Astrocyte (in vitro differentiated cells and primary cell): Measurements from ENCODE around the gene MTERF2. TPM values are rescaled to one million over a fixed set of nuclear protein-coding genes. Genes with fewer than 3 reads are reported as not detected.

ENCODE experiments used
- DNase-seq: peaks from one replicate; pipeline ENCODE4 v3.0.0-alpha.2; 2010; ENCODE audit warnings: low read depth
- FAIRE-seq: peaks from 2 replicates; lab custom pipeline; 2011; peaks lifted over from hg19 to GRCh38; lab: Jason Lieb, UNC
- H2AFZ ChIP-seq: 2 replicates; pipeline ENCODE4 v1.6.0; 2012; ENCODE audit warnings: low read depth, low read length, inconsistent platforms
- H3K27ac ChIP-seq: 2 replicates; pipeline ENCODE4 v1.5.1; 2011; ENCODE audit warnings: low read depth, low read length, inconsistent platforms
- H3K27me3 ChIP-seq: 2 replicates; pipeline ENCODE4 v1.6.0; 2011; ENCODE audit warnings: low read length, inconsistent platforms; ENCODE audit not compliant: insufficient read depth
- H3K36me3 ChIP-seq: 2 replicates; pipeline ENCODE4 v1.5.1; 2011; ENCODE audit warnings: low read length, inconsistent platforms; ENCODE audit not compliant: insufficient read depth
- H3K4me1 ChIP-seq: 2 replicates; pipeline ENCODE4 v1.5.1; 2011; ENCODE audit warnings: low read length, inconsistent platforms; ENCODE audit not compliant: insufficient read depth
- H3K4me2 ChIP-seq: 2 replicates; pipeline ENCODE4 v1.6.0; 2012; ENCODE audit warnings: low read length, inconsistent platforms
- H3K4me3 ChIP-seq: 2 replicates; pipeline ENCODE4 v1.5.1; 2011; ENCODE audit warnings: low read depth, mild to moderate bottlenecking, low read length, inconsistent platforms; ENCODE audit not compliant: insufficient read depth
- H3K79me2 ChIP-seq: 2 replicates; pipeline ENCODE4 v1.6.0; 2012; ENCODE audit warnings: mild to moderate bottlenecking, low read length, inconsistent platforms; ENCODE audit not compliant: insufficient read depth
- H3K9ac ChIP-seq: 2 replicates; pipeline ENCODE4 v1.6.0; 2012; ENCODE audit warnings: mild to moderate bottlenecking, low read length, inconsistent platforms
- H3K9me3 ChIP-seq: 2 replicates; pipeline ENCODE4 v1.5.1; 2012; ENCODE audit warnings: low read depth, mild to moderate bottlenecking, low read length, inconsistent platforms; ENCODE audit not compliant: insufficient read depth
- H4K20me1 ChIP-seq: 2 replicates; pipeline ENCODE4 v1.6.0; 2012; ENCODE audit warnings: low read length, inconsistent platforms; ENCODE audit not compliant: insufficient read depth
- H3K27ac Mint-ChIP-seq: one replicate; pipeline ENCODE4 v1.8.0; 2021; ENCODE audit warnings: mild to moderate bottlenecking, mixed read lengths; ENCODE audit not compliant: unreplicated experiment
- H3K27me3 Mint-ChIP-seq: one replicate; pipeline ENCODE4 v1.8.0; 2021; ENCODE audit warnings: low read depth, mixed read lengths; ENCODE audit not compliant: unreplicated experiment
- H3K36me3 Mint-ChIP-seq: one replicate; pipeline ENCODE4 v1.8.0; 2021; ENCODE audit warnings: low read depth, mixed read lengths; ENCODE audit not compliant: unreplicated experiment
- H3K4me1 Mint-ChIP-seq: one replicate; pipeline ENCODE4 v1.8.0; 2021; ENCODE audit warnings: low read depth, mixed read lengths; ENCODE audit not compliant: unreplicated experiment
- H3K4me3 Mint-ChIP-seq: one replicate; pipeline ENCODE4 v1.8.0; 2021; ENCODE audit warnings: mild to moderate bottlenecking, moderate library complexity, mixed read lengths; ENCODE audit not compliant: unreplicated experiment
- H3K9me3 Mint-ChIP-seq: one replicate; pipeline ENCODE4 v1.8.0; 2021; ENCODE audit warnings: mild to moderate bottlenecking, mixed read lengths; ENCODE audit not compliant: unreplicated experiment
- CTCF ChIP-seq: IDR thresholded peaks from 2 replicates; pipeline ENCODE4 v1.5.1; 2011; ENCODE audit warnings: low read depth, mild to moderate bottlenecking, inconsistent platforms, low read length, moderate library complexity; ENCODE audit not compliant: insufficient read depth
- EZH2 ChIP-seq: IDR thresholded peaks from 2 replicates; pipeline ENCODE4 v1.6.1; 2012; ENCODE audit warnings: mild to moderate bottlenecking, low read length, inconsistent platforms; ENCODE audit not compliant: insufficient read depth
- total RNA-seq: library from RNA; stranded (reverse); gene quantifications from 2 replicates; pipeline ENCODE4 v1.2.1, GENCODE V29; 2021

MTERF2 gene
- total RNA-seq, 1 donor from 2014 or later, result 5.1 TPM

GRCh38 chr12:107014055-107014454 lies 27.1 kb upstream of the MTERF2 start:
- H4K20me1 ChIP-seq, result no peaks in the 10 kb centered on the region
- H3K27me3 ChIP-seq, result no peaks in the 10 kb centered on the region
- Mint-ChIP-seq H3K27ac (no peak overlapping the region), H3K4me3 (no peak overlapping the region), H3K9me3 (no peaks in the 10 kb centered on the region), H3K36me3 (peaks cover 8% of the 10 kb centered on the region), H3K4me1 (no peaks in the 10 kb centered on the region), H3K27me3 (no peaks in the 10 kb centered on the region)
- no peak overlapping the region for H2AFZ ChIP-seq
- H3K9ac ChIP-seq, result no peak overlapping the region
- H3K27ac ChIP-seq, result no peak overlapping the region
- TF ChIP-seq CTCF, result no peak
- TF ChIP-seq EZH2, result no peak
- FAIRE-seq, result no peak
- H3K79me2 ChIP-seq, result no peaks in the 10 kb centered on the region
- no peaks in the 10 kb centered on the region for H3K9me3 ChIP-seq
- H3K36me3 ChIP-seq, result no peaks in the 10 kb centered on the region
- no peak for DNase-seq
- H3K4me2 ChIP-seq, result no peak overlapping the region
- H3K4me3 ChIP-seq, result no peak overlapping the region
- H3K4me1 ChIP-seq, result no peaks in the 10 kb centered on the region

GRCh38 chr12:107012736-107013425 lies 25.9 kb upstream of the MTERF2 start:
- FAIRE-seq (no peak), DNase-seq (no peak)
- H3K4me1 ChIP-seq, result no peaks in the 10 kb centered on the region
- H3K4me3 ChIP-seq, result no peak overlapping the region
- Mint-ChIP-seq H3K4me3 (no peak overlapping the region), H3K36me3 (peaks cover 8% of the 10 kb centered on the region), H3K27ac (no peak overlapping the region), H3K27me3 (no peaks in the 10 kb centered on the region), H3K4me1 (no peaks in the 10 kb centered on the region), H3K9me3 (no peaks in the 10 kb centered on the region)
- no peak overlapping the region for H3K4me2 ChIP-seq
- no peaks in the 10 kb centered on the region for H3K9me3 ChIP-seq
- TF ChIP-seq CTCF (no peak), EZH2 (no peak)
- no peak overlapping the region for H2AFZ ChIP-seq
- H3K9ac ChIP-seq, result no peak overlapping the region
- H3K79me2 ChIP-seq, result no peaks in the 10 kb centered on the region
- H4K20me1 ChIP-seq, result no peaks in the 10 kb centered on the region
- no peaks in the 10 kb centered on the region for H3K27me3 ChIP-seq
- H3K27ac ChIP-seq, result no peak overlapping the region
- H3K36me3 ChIP-seq, result no peaks in the 10 kb centered on the region

- TF ChIP-seq CTCF (no peak), EZH2 (no peak)
- Histone ChIP-seq H3K4me3 (no peak overlapping the region), H3K4me1 (no peaks in the 10 kb centered on the region), H2AFZ (no peak overlapping the region), H3K27me3 (no peaks in the 10 kb centered on the region), H3K36me3 (no peaks in the 10 kb centered on the region), H3K27ac (no peak overlapping the region), H3K4me2 (no peak overlapping the region), H4K20me1 (no peaks in the 10 kb centered on the region), H3K9me3 (no peaks in the 10 kb centered on the region), H3K9ac (no peak overlapping the region), H3K79me2 (no peaks in the 10 kb centered on the region)
- Mint-ChIP-seq H3K4me3 (no peak overlapping the region), H3K36me3 (peaks cover 3% of the 10 kb centered on the region), H3K27ac (no peak overlapping the region), H3K9me3 (no peaks in the 10 kb centered on the region), H3K4me1 (no peaks in the 10 kb centered on the region), H3K27me3 (no peaks in the 10 kb centered on the region)
- DNase-seq (no peak), FAIRE-seq (no peak)
Observed at GRCh38 chr12:107011519-107011918, 24.6 kb upstream of the MTERF2 start.
